IPS-18c (cell line): Measurements from ENCODE around the gene CBFA2T2.
"Not testable (repeated sequence)": the region's sequence is repeated elsewhere in the genome, so short reads cannot be mapped to it uniquely, and the experiment has no call there.

Experiments used
- H3K4me3 ChIP-seq: 2 replicates; pipeline ENCODE4 v1.7.0; 2013; ENCODE audit warnings: low read depth, mild to moderate bottlenecking, low read length, moderate library complexity; ENCODE audit not compliant: insufficient read depth
- H3K9me3 ChIP-seq: one replicate; pipeline ENCODE4 v1.6.1; 2013; ENCODE audit warnings: mild to moderate bottlenecking, low read length, moderate library complexity; ENCODE audit not compliant: control insufficient read depth, insufficient read depth

The CBFA2T2 gene

GRCh38 chr20:33576432-33577125 is 86.7 kb downstream of the CBFA2T2 start:
- no peaks in the 10 kb centered on the region for H3K9me3 ChIP-seq
- H3K4me3 ChIP-seq = no peak overlapping the region

- H3K4me3 ChIP-seq = no peak overlapping the region
- no peaks in the 10 kb centered on the region for H3K9me3 ChIP-seq
Measured at GRCh38 chr20:33578510-33578909, 88.6 kb downstream of the CBFA2T2 start.

- no peak overlapping the region for H3K4me3 ChIP-seq
- H3K9me3 ChIP-seq = no peaks in the 10 kb centered on the region
Measured at GRCh38 chr20:33583143-33583542, 93.2 kb downstream of the CBFA2T2 start.

GRCh38 chr20:33584976-33585375 is 95.1 kb downstream of the CBFA2T2 start:
- Histone ChIP-seq H3K9me3 (no peaks in the 10 kb centered on the region), H3K4me3 (no peak overlapping the region)

GRCh38 chr20:33585413-33585812 is 95.5 kb downstream of the CBFA2T2 start:
- Histone ChIP-seq H3K9me3 (no peaks in the 10 kb centered on the region), H3K4me3 (no peak overlapping the region)

GRCh38 chr20:33589059-33589458 is 99.2 kb downstream of the CBFA2T2 start:
- Histone ChIP-seq H3K9me3 (no peaks in the 10 kb centered on the region), H3K4me3 (no peak overlapping the region)

- H3K4me3 ChIP-seq, H3K9me3 ChIP-seq: not testable (repeated sequence)
Measured at GRCh38 chr20:33591901-33592300, 102.0 kb downstream of the CBFA2T2 start.

- H3K4me3 ChIP-seq = no peak overlapping the region
- H3K9me3 ChIP-seq = no peaks in the 10 kb centered on the region
Measured at GRCh38 chr20:33594743-33595142, 104.8 kb downstream of the CBFA2T2 start.

- no peak overlapping the region for H3K4me3 ChIP-seq
- H3K9me3 ChIP-seq = no peaks in the 10 kb centered on the region
Measured at GRCh38 chr20:33600414-33600813, 110.5 kb downstream of the CBFA2T2 start.

- Histone ChIP-seq H3K9me3 (no peaks in the 10 kb centered on the region), H3K4me3 (no peak overlapping the region)
Measured at GRCh38 chr20:33600981-33601380, 111.1 kb downstream of the CBFA2T2 start.

- Histone ChIP-seq H3K9me3 (no peaks in the 10 kb centered on the region), H3K4me3 (no peak overlapping the region)
Measured at GRCh38 chr20:33601861-33602260, 112.0 kb downstream of the CBFA2T2 start.

- Histone ChIP-seq H3K9me3 (no peaks in the 10 kb centered on the region), H3K4me3 (no peak overlapping the region)
Measured at GRCh38 chr20:33602826-33603590, 113.1 kb downstream of the CBFA2T2 start.

- Histone ChIP-seq H3K9me3 (no peaks in the 10 kb centered on the region), H3K4me3 (no peak overlapping the region)
Measured at GRCh38 chr20:33604084-33604990, 114.4 kb downstream of the CBFA2T2 start.

GRCh38 chr20:33604991-33605370 is 115.1 kb downstream of the CBFA2T2 start:
- Histone ChIP-seq H3K4me3 (no peak overlapping the region), H3K9me3 (no peaks in the 10 kb centered on the region)

GRCh38 chr20:33606118-33606771 is 116.3 kb downstream of the CBFA2T2 start:
- Histone ChIP-seq H3K9me3 (no peaks in the 10 kb centered on the region), H3K4me3 (no peak overlapping the region)

GRCh38 chr20:33609504-33609903 is 119.6 kb downstream of the CBFA2T2 start:
- H3K4me3 ChIP-seq = no peak overlapping the region
- H3K9me3 ChIP-seq = no peaks in the 10 kb centered on the region

GRCh38 chr20:33611106-33611505 is 121.2 kb downstream of the CBFA2T2 start:
- H3K4me3 ChIP-seq = no peak overlapping the region
- H3K9me3 ChIP-seq = no peaks in the 10 kb centered on the region
